ENCODE results near the gene HAO2.

HAO2 gene

DNA sequence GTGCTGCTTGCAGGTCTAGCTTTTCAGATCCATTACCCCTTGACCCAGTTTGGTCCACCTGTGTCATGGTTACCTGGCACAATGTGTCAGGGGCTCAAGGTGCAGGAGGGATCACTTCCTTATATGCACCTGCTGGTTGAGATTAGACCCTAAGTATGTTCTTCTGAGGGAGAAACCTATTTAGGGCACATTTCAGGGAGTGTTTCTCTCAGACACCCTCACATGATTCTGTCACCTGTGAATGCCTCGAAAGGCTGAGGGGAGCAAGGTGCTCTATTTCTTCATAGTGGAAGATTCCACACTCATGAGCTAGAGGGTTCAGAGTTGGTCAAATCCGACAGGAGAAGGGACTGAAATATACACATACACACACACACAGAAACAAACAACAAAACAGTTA is 61.9 kb downstream of the HAO2 start:
- TF ChIP-seq YY1 (IDR thresholded peaks at IDR 0.05; ENCODE audit: insufficient read depth, insufficient read length) (no peak), SUZ12 (IDR thresholded peaks at IDR 0.05; ENCODE audit: extremely low read depth, insufficient read depth, insufficient read length) (no peak), ZNF274 (IDR thresholded peaks at IDR 0.05; ENCODE audit: low read depth, low read length) (no peak)
- Histone ChIP-seq H3K36me3 (ENCODE audit: insufficient read depth, insufficient read length, low read length) (no peaks in the 10 kb centered on the region), H3K9ac (ENCODE audit: insufficient read length, low read depth) (no peak overlapping the region), H3K4me3 (ENCODE audit: insufficient read length, low read depth) (no peak overlapping the region), H3K27me3 (ENCODE audit: insufficient read depth, insufficient read length) (no peaks in the 10 kb centered on the region), H3K9me3 (ENCODE audit: insufficient read depth, low read length) (no peaks in the 10 kb centered on the region), H3K4me1 (ENCODE audit: insufficient read depth, insufficient read length) (no peaks in the 10 kb centered on the region)
- no peak for DNase-seq (ENCODE audit: low read depth, low spot score)

DNA sequence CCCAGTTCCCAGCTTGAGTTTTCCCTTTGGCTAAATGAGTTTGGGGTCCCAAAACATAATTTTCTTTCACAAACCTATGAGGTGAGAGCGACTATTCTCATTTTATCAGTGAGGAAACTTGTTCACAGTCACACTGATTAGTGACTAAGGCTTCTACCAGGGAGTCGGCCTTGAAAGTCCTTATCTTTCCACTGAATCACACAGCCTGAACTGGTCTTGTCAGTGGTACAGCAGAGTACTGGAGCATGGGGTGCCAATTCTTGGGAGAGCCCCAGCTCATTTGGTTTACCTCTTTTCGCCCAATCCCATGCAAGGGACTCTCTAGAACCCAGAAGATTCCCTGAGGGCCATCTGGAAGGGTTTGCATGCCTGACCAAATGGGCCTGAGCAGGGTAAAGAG is 63.3 kb downstream of the HAO2 start:
- H3K4me1 ChIP-seq (ENCODE audit: insufficient read depth, insufficient read length): no peaks in the 10 kb centered on the region
- no peak for TF ChIP-seq ZNF274 (IDR thresholded peaks at IDR 0.05; ENCODE audit: low read depth, low read length)
- TF ChIP-seq SUZ12 (IDR thresholded peaks at IDR 0.05; ENCODE audit: extremely low read depth, insufficient read depth, insufficient read length): no peak
- H3K9me3 ChIP-seq (ENCODE audit: insufficient read depth, low read length): no peaks in the 10 kb centered on the region
- no peaks in the 10 kb centered on the region for H3K27me3 ChIP-seq (ENCODE audit: insufficient read depth, insufficient read length)
- DNase-seq (ENCODE audit: low read depth, low spot score): no peak
- no peak overlapping the region for H3K9ac ChIP-seq (ENCODE audit: insufficient read length, low read depth)
- no peak overlapping the region for H3K4me3 ChIP-seq (ENCODE audit: insufficient read length, low read depth)
- no peaks in the 10 kb centered on the region for H3K36me3 ChIP-seq (ENCODE audit: insufficient read depth, insufficient read length, low read length)

DNA sequence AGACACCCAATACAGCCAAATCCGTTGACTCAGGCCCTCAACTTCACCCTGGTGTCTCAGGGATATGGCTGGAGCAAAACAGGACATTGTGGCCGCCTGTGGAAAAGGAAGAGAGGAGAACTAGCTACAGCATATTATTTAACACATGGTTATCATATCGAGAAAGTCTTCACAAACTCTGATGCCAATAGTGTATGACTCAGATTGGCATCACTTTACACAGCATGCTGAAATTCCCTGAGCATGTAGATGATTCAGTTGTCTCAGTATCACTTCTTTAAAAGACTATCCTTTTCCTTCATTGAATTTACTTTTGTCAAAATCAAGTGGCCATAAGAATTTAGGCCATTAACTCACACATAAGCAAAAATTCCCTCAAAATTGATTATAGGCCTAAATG is 66.5 kb downstream of the HAO2 start:
- no peak for TF ChIP-seq YY1 (IDR thresholded peaks at IDR 0.05; ENCODE audit: insufficient read depth, insufficient read length)
- TF ChIP-seq ZNF274 (IDR thresholded peaks at IDR 0.05; ENCODE audit: low read depth, low read length): no peak
- no peak for TF ChIP-seq SUZ12 (IDR thresholded peaks at IDR 0.05; ENCODE audit: extremely low read depth, insufficient read depth, insufficient read length)
- Histone ChIP-seq H3K27me3 (ENCODE audit: insufficient read depth, insufficient read length) (no peaks in the 10 kb centered on the region), H3K9ac (ENCODE audit: insufficient read length, low read depth) (no peak overlapping the region), H3K4me1 (ENCODE audit: insufficient read depth, insufficient read length) (no peaks in the 10 kb centered on the region), H3K36me3 (ENCODE audit: insufficient read depth, insufficient read length, low read length) (no peaks in the 10 kb centered on the region), H3K9me3 (ENCODE audit: insufficient read depth, low read length) (no peaks in the 10 kb centered on the region), H3K4me3 (ENCODE audit: insufficient read length, low read depth) (no peak overlapping the region)
- no peak for DNase-seq (ENCODE audit: low read depth, low spot score)

DNA sequence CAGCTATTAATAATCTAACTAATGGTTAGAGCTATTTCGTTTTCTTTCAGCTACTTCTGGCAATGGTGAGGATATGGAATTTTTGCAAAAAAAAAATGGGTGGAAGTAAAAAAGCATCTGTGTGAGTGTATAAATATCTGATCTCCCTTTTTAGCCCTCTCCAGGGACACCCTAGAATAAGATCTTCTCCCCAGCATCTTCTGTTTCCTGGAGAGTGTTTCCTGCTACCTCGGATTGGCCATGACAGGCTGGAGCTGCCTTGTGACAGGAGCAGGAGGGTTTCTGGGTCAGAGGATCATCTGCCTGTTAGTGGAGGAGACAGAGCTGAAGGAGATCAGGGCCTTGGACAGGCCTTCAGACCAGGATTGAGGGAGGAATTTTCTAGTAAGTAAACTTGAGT is 70.2 kb downstream of the HAO2 start:
- Histone ChIP-seq H3K4me3 (ENCODE audit: insufficient read length, low read depth) (no peak overlapping the region), H3K4me1 (ENCODE audit: insufficient read depth, insufficient read length) (no peaks in the 10 kb centered on the region), H3K9me3 (ENCODE audit: insufficient read depth, low read length) (no peaks in the 10 kb centered on the region), H3K9ac (ENCODE audit: insufficient read length, low read depth) (no peak overlapping the region), H3K36me3 (ENCODE audit: insufficient read depth, insufficient read length, low read length) (no peaks in the 10 kb centered on the region), H3K27me3 (ENCODE audit: insufficient read depth, insufficient read length) (no peaks in the 10 kb centered on the region)
- TF ChIP-seq YY1 (IDR thresholded peaks at IDR 0.05; ENCODE audit: insufficient read depth, insufficient read length) (no peak), ZNF274 (IDR thresholded peaks at IDR 0.05; ENCODE audit: low read depth, low read length) (no peak), SUZ12 (IDR thresholded peaks at IDR 0.05; ENCODE audit: extremely low read depth, insufficient read depth, insufficient read length) (no peak)
- DNase-seq (ENCODE audit: low read depth, low spot score): no peak

DNA sequence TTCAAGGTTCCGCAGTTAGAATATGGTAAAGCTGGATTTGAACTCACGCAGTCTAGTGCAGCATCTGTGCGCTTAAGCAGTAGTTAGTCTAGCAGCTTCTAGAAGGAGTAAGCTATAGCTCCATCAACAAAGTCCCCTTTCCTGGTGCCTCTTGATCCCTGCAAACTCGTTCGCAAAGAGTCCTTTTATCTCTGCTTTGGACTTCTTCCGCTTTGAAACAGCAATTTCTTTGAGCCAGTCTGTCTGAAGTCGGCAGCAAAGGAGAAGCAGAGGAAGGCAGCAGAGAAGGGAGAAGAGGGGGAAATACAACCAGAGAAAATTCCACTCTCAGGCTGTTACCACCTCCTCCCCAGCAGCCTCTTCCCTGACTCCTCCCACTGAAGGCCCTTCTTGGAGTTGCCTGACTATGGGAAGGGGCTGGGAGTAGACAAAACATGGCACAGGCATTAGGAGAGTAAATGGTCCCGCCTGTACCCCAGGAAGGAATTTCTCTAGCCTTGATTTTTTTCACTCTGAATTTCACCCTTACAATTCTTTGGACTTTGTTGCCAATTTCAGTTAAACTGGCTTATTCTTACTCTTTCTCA is 72.2 kb downstream of the HAO2 start:
- no peak overlapping the region for H3K9ac ChIP-seq (ENCODE audit: insufficient read length, low read depth)
- H3K9me3 ChIP-seq (ENCODE audit: insufficient read depth, low read length): no peaks in the 10 kb centered on the region
- H3K27me3 ChIP-seq (ENCODE audit: insufficient read depth, insufficient read length): no peaks in the 10 kb centered on the region
- no peak overlapping the region for H3K4me3 ChIP-seq (ENCODE audit: insufficient read length, low read depth)
- TF ChIP-seq SUZ12 (IDR thresholded peaks at IDR 0.05; ENCODE audit: extremely low read depth, insufficient read depth, insufficient read length) (no peak), YY1 (IDR thresholded peaks at IDR 0.05; ENCODE audit: insufficient read depth, insufficient read length) (no peak), ZNF274 (IDR thresholded peaks at IDR 0.05; ENCODE audit: low read depth, low read length) (no peak)
- H3K4me1 ChIP-seq (ENCODE audit: insufficient read depth, insufficient read length): no peaks in the 10 kb centered on the region
- H3K36me3 ChIP-seq (ENCODE audit: insufficient read depth, insufficient read length, low read length): no peaks in the 10 kb centered on the region
- DNase-seq (ENCODE audit: low read depth, low spot score): peak; percentile 30

DNA sequence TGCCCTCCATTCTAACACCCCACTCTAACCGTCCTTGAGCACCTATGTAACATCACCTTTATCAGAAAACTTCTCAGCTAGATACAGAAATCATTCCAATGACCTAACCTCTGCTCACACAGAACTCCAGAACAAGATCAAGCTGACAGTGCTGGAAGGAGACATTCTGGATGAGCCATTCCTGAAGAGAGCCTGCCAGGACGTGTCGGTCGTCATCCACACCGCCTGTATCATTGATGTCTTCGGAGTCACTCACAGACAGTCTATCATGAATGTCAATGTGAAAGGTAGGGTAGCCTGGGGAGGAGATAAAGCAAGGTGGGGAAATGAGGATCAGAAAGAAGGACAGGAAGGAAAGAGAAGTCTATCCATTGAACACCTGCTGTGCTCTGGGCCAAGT is 74.2 kb downstream of the HAO2 start:
- TF ChIP-seq SUZ12 (IDR thresholded peaks at IDR 0.05; ENCODE audit: extremely low read depth, insufficient read depth, insufficient read length) (no peak), ZNF274 (IDR thresholded peaks at IDR 0.05; ENCODE audit: low read depth, low read length) (no peak), YY1 (IDR thresholded peaks at IDR 0.05; ENCODE audit: insufficient read depth, insufficient read length) (no peak)
- Histone ChIP-seq H3K9ac (ENCODE audit: insufficient read length, low read depth) (no peak overlapping the region), H3K9me3 (ENCODE audit: insufficient read depth, low read length) (no peaks in the 10 kb centered on the region), H3K27me3 (ENCODE audit: insufficient read depth, insufficient read length) (no peaks in the 10 kb centered on the region), H3K4me3 (ENCODE audit: insufficient read length, low read depth) (no peak overlapping the region), H3K4me1 (ENCODE audit: insufficient read depth, insufficient read length) (no peaks in the 10 kb centered on the region), H3K36me3 (ENCODE audit: insufficient read depth, insufficient read length, low read length) (no peaks in the 10 kb centered on the region)
- DNase-seq (ENCODE audit: low read depth, low spot score): no peak
